Nephron (organoid): ENCODE data around the gene ASXL1.

Source experiments
- H3K27ac Mint-ChIP-seq, 3 experiments: 2 replicates each; pipeline ENCODE4 v1.8.0; 2020; ENCODE audit warnings: mixed read lengths in 3 of 3, mild to moderate bottlenecking in 2 of 3, moderate library complexity in 1 of 3
- H3K27me3 Mint-ChIP-seq: 2 replicates; pipeline ENCODE4 v1.8.0; 2021; ENCODE audit warnings: low read depth, mild to moderate bottlenecking, moderate library complexity, mixed read lengths
- H3K36me3 Mint-ChIP-seq: 2 replicates; pipeline ENCODE4 v1.8.0; 2020; ENCODE audit warnings: low read depth, mixed read lengths
- H3K4me1 Mint-ChIP-seq: 2 replicates; pipeline ENCODE4 v1.8.0; 2020; ENCODE audit warnings: mixed read lengths
- H3K4me3 Mint-ChIP-seq, 3 experiments: 2 replicates each; pipeline ENCODE4 v1.8.0; 2020; ENCODE audit warnings: mild to moderate bottlenecking in 3 of 3, mixed read lengths in 3 of 3, moderate library complexity in 2 of 3
- H3K9me3 Mint-ChIP-seq: 2 replicates; pipeline ENCODE4 v1.8.0; 2020; ENCODE audit warnings: mixed read lengths
- TF ChIP-seq, protein P1 (sequence below), 3 experiments: fragments of 200-600 bp; sonication (generic); IDR thresholded peaks; one replicate each; pipeline ENCODE4 v1.5.0; 2021; ENCODE audit warnings: antibody characterized with exemption in 3 of 3; ENCODE audit not compliant: unreplicated experiment in 3 of 3

Gene ASXL1

DNA sequence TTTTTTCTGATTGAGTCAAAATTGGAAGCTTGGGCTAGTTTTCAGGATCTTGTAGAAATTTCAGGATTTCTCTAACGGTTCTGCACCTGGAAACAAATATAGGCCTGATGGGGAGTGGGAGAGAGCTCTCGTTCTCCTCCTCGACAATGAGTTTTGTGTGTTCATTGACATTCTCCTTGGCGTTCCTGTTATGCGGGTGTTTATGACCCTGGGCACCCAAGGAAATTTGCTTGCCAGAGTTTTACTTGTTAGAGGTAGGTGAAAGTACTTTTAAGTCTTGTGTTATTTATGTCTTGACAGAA is 2.2 kb downstream of the ASXL1 start:
- no peaks in the 10 kb centered on the region for H3K36me3 Mint-ChIP-seq
- TF ChIP-seq, protein P1, sequence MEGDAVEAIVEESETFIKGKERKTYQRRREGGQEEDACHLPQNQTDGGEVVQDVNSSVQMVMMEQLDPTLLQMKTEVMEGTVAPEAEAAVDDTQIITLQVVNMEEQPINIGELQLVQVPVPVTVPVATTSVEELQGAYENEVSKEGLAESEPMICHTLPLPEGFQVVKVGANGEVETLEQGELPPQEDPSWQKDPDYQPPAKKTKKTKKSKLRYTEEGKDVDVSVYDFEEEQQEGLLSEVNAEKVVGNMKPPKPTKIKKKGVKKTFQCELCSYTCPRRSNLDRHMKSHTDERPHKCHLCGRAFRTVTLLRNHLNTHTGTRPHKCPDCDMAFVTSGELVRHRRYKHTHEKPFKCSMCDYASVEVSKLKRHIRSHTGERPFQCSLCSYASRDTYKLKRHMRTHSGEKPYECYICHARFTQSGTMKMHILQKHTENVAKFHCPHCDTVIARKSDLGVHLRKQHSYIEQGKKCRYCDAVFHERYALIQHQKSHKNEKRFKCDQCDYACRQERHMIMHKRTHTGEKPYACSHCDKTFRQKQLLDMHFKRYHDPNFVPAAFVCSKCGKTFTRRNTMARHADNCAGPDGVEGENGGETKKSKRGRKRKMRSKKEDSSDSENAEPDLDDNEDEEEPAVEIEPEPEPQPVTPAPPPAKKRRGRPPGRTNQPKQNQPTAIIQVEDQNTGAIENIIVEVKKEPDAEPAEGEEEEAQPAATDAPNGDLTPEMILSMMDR (IDR thresholded peaks at IDR 0.05; ENCODE audit: unreplicated experiment in 3 of 3) = no peak
- peak overlapping the region; percentile 84 to 91 (median 89) for H3K27ac Mint-ChIP-seq
- H3K27me3 Mint-ChIP-seq = no peaks in the 10 kb centered on the region
- H3K4me1 Mint-ChIP-seq = peaks cover 51% of the 10 kb centered on the region
- peak overlapping the region; percentile 85 to 94 (median 89) for H3K4me3 Mint-ChIP-seq
- no peaks in the 10 kb centered on the region for H3K9me3 Mint-ChIP-seq

DNA sequence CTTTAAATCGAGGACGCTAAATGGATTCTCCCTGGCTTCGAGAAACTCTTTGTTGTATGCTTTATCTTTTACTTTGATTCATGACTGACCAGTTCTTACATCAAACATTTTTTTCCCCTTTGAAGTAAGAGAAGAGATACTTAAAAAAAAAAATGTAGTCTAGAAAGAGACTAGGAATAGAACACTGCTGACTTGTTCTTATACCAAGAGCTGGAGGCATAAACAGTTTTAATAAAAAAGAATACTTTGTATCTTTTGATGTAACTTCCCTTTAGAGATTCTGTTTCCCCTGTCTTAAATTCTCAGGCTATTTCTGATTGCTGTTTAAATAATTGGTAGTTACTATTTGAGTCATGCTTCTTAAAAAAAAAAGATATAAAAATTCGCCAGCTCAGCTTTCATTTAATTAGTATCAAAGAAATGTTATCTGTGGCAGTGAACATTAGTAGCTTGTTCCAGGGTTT is 4.8 kb downstream of the ASXL1 start:
- H3K4me1 Mint-ChIP-seq = peaks cover 60% of the 10 kb centered on the region
- TF ChIP-seq, protein P1 (IDR thresholded peaks at IDR 0.05; ENCODE audit: unreplicated experiment in 3 of 3) = no peak
- peak overlapping the region; percentile 74 to 89 (median 84) for H3K27ac Mint-ChIP-seq
- no peaks in the 10 kb centered on the region for H3K9me3 Mint-ChIP-seq
- H3K27me3 Mint-ChIP-seq = no peaks in the 10 kb centered on the region
- peaks cover 3% of the 10 kb centered on the region for H3K36me3 Mint-ChIP-seq
- H3K4me3 Mint-ChIP-seq = peak overlapping the region in 2 of 3 experiments; percentile 31 to 70

DNA sequence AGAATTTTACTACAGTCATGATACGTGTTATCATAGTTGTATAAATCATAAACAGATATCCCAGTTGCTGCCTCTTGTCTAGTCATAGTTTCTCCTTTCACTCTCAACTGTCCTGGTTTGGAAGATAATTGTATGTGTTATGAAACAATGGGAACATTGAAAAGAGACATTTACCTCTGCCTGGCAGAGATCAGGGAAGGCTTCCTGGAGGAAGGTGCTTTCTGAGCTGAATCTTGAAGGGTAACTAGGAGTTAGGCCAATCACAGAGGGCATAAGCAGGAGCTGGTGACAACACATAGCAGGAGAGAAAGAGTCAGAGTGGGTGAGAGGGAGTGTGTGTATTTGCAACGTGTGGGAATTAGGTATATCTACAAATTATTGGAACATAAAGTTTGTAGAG is 5.4 kb downstream of the ASXL1 start:
- peaks cover 8% of the 10 kb centered on the region for H3K36me3 Mint-ChIP-seq
- peak overlapping the region in 1 of 3 experiments; percentile 70 for H3K4me3 Mint-ChIP-seq
- TF ChIP-seq, protein P1 (IDR thresholded peaks at IDR 0.05; ENCODE audit: unreplicated experiment in 3 of 3) = no peak
- no peaks in the 10 kb centered on the region for H3K9me3 Mint-ChIP-seq
- peaks cover 65% of the 10 kb centered on the region for H3K4me1 Mint-ChIP-seq
- H3K27ac Mint-ChIP-seq = peak overlapping the region; percentile 74 to 89 (median 84)
- no peaks in the 10 kb centered on the region for H3K27me3 Mint-ChIP-seq

DNA sequence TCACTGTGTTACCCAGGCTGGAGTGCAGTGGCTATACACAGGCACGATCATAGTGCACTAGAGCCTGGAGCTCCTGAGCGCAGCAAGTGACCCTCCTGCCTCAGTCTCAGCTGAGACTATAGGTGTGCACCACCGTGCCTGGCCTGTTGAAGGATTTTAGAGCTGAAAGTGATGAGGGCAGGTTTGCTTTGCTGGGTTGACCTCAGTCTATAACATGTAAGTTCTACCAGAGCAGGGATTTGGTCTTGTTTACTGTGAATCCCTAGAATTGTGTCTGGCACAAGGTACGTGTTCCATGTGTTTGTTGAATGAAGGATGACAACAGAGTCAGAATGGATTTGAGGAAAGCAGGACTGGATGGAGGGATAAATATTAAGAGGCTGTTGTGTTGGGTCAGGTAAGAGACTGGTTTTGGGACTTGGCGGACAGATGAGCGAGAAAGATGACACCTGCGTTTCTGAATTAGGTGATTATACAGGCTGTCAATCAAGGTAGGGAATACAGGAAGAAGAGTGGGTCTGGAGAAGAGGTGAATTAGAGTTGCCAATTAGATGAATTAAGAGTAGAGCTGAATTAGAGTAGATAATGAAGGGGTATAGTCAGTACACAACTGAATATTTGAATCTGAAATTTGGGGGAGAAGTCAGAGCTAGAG is 6.5 kb downstream of the ASXL1 start:
- Mint-ChIP-seq H3K27me3 (no peaks in the 10 kb centered on the region), H3K4me3 (no peak overlapping the region), H3K36me3 (peaks cover 14% of the 10 kb centered on the region), H3K4me1 (peaks cover 67% of the 10 kb centered on the region), H3K9me3 (no peaks in the 10 kb centered on the region), H3K27ac (no peak overlapping the region)
- TF ChIP-seq, protein P1 (IDR thresholded peaks at IDR 0.05; ENCODE audit: unreplicated experiment in 3 of 3) = no peak

DNA sequence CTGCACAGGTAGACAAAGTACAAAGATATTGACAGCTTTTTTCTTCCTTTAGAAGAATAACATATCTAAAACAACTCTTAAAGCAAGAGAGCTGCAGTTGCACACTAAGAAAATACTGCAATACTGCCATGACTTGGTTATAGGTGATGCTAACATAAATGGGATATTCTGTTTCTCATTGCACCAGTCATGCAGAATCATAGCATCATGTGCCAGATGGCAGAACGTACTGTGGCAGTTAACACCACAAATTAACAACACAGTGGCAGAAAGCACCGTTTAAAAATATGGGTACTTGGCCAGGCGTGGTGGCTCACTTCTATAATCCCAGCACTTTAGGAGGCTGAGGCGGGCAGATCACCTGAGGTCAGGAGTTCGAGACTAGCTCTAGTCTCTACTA is 7.4 kb downstream of the ASXL1 start:
- peaks cover 58% of the 10 kb centered on the region for H3K4me1 Mint-ChIP-seq
- no peak overlapping the region for H3K4me3 Mint-ChIP-seq
- H3K27ac Mint-ChIP-seq = no peak overlapping the region
- peaks cover 17% of the 10 kb centered on the region for H3K36me3 Mint-ChIP-seq
- TF ChIP-seq, protein P1 (IDR thresholded peaks at IDR 0.05; ENCODE audit: unreplicated experiment in 3 of 3) = no peak
- H3K27me3 Mint-ChIP-seq = no peaks in the 10 kb centered on the region
- no peaks in the 10 kb centered on the region for H3K9me3 Mint-ChIP-seq

DNA sequence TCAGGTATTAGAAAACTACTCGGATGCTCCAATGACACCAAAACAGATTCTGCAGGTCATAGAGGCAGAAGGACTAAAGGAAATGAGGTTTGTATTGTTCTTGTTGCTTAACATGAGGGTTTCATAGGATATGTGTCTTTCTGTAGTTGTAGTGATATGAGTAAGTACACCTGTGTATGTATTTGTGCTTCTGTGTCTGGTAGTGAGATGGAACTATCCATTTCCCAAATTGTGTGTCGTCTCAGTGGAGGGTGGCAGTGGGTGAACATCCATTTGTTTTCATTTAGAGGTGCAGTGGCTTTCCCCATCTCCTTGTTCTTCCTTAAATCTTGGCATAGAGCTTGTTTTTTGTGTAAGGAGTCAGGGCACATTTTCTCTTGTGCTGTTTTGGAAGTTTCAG is 8.2 kb downstream of the ASXL1 start:
- Mint-ChIP-seq H3K36me3 (peaks cover 17% of the 10 kb centered on the region), H3K9me3 (no peaks in the 10 kb centered on the region), H3K27me3 (no peaks in the 10 kb centered on the region), H3K4me3 (no peak overlapping the region), H3K27ac (peak overlapping the region in 1 of 3 experiments; percentile 9), H3K4me1 (peaks cover 56% of the 10 kb centered on the region)
- TF ChIP-seq, protein P1 (IDR thresholded peaks at IDR 0.05; ENCODE audit: unreplicated experiment in 3 of 3) = no peak
